Natural killer cell (primary cell): ENCODE data around the gene CHST8. TPM values are rescaled to one million over a fixed set of nuclear protein-coding genes. Genes with fewer than 3 reads are reported as not detected.

Source experiments
- ATAC-seq, 3 donors: fragments of 150-1000 bp in 2 of 3; fragments of 200-7000 bp in 1 of 3; cut with Tn5 transposase; 1 replicate in 1 of 3; 2 replicates in 2 of 3; pipeline ENCODE4 v1.10.0; 2021; ENCODE audit warnings: mild to moderate bottlenecking in 2 of 3, moderate library complexity in 2 of 3
- DNase-seq, 2 donors: peaks; one replicate each; pipeline versions ENCODE4 v3.0.0 to v3.0.0-alpha.2; 2013 to 2021; ENCODE audit warnings: mixed read lengths in 1 of 2
- H3K27ac ChIP-seq: one replicate; pipeline ENCODE4 v1.5.1; 2013; ENCODE audit warnings: mild to moderate bottlenecking, low read length
- H3K27me3 ChIP-seq: one replicate; pipeline ENCODE4 v1.6.1; 2013; ENCODE audit warnings: low read length; ENCODE audit not compliant: control insufficient read depth, insufficient read depth
- H3K36me3 ChIP-seq: one replicate; pipeline ENCODE4 v1.6.1; 2013; ENCODE audit warnings: low read length; ENCODE audit not compliant: control insufficient read depth, insufficient read depth
- H3K4me1 ChIP-seq: one replicate; pipeline ENCODE4 v1.6.1; 2013; ENCODE audit warnings: low read length; ENCODE audit not compliant: control insufficient read depth, insufficient read depth
- H3K4me3 ChIP-seq: one replicate; pipeline ENCODE4 v1.5.1; 2013; ENCODE audit warnings: low read length
- H3K9me3 ChIP-seq: one replicate; pipeline ENCODE4 v1.6.1; 2013; ENCODE audit warnings: low read length; ENCODE audit not compliant: control insufficient read depth, insufficient read depth
- H3K27ac Mint-ChIP-seq, 2 donors: one replicate each; pipeline ENCODE4 v1.8.0; 2022; ENCODE audit warnings: mild to moderate bottlenecking in 2 of 2, mixed read lengths in 2 of 2, moderate library complexity in 1 of 2
- H3K27me3 Mint-ChIP-seq, 2 donors: one replicate each; pipeline ENCODE4 v1.8.0; 2022; ENCODE audit warnings: low read depth in 2 of 2, mixed read lengths in 2 of 2
- H3K36me3 Mint-ChIP-seq: one replicate; pipeline ENCODE4 v1.8.0; 2022; ENCODE audit warnings: mixed read lengths
- H3K4me1 Mint-ChIP-seq, 2 donors: one replicate each; pipeline ENCODE4 v1.8.0; 2022; ENCODE audit warnings: mixed read lengths in 2 of 2
- H3K4me3 Mint-ChIP-seq: one replicate; pipeline ENCODE4 v1.8.0; 2022; ENCODE audit warnings: mild to moderate bottlenecking, moderate library complexity, mixed read lengths
- H3K9me3 Mint-ChIP-seq, 2 donors: one replicate each; pipeline ENCODE4 v1.8.0; 2022; ENCODE audit warnings: mixed read lengths in 2 of 2
- whole genome bisulfite sequencing: methylation state at CpG from one replicate; pipeline ENCODE4 v1.1.7; 2013; ENCODE audit warnings: missing lambda C conversion rate; ENCODE audit not compliant: insufficient coverage; 5-methylcytosine and 5-hydroxymethylcytosine counted together
- intact Hi-C: fragments of 100-400 bp; cut with micrococcal nuclease; formaldehyde crosslinking; loops from one replicate; pipeline ENCODE4 v1.14.2; 2022
- total RNA-seq, 4 donors: library from RNA; stranded (reverse); fragments of 120-200 nt in 1 of 4; gene quantifications; one replicate each; pipeline versions ENCODE4 v1.2.3 to v1.2.4, GENCODE V29; 2013 to 2022
- TF ChIP-seq, protein P1 (sequence below): fragments of 200-600 bp; IDR thresholded peaks from one replicate; pipeline ENCODE4 v1.8.0; 2022; ENCODE audit warnings: antibody characterized with exemption

CHST8 gene
- total RNA-seq, 3 donors from 2014 or later (not counting 1 experiment from before 2014, with no cell fraction given): not detected

DNA sequence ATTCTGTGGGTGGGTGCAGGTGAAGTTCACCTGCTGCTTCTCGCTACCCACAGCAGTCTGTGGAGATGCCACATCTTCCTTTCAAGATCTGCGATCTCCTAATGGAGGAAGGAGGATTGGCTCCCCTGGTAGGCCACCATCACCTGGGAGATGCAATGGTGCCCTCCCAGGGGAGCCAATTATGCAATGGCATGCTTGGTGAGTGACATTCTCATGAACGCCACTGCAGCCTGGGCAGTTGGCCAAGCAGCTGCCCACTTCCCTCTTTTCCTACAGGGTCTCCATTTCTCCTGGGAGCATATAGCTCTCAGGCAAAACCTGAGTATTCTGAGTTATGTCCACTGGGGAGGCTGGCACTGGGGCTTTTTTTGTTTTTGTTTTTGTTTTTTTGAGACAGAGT, 91.4 kb downstream of the CHST8 start:
- Histone ChIP-seq H3K36me3 (no peaks in the 10 kb centered on the region), H3K4me3 (no peak overlapping the region), H3K9me3 (no peaks in the 10 kb centered on the region), H3K27me3 (no peaks in the 10 kb centered on the region), H3K4me1 (no peaks in the 10 kb centered on the region), H3K27ac (no peak overlapping the region)
- 64% methylated on average over 3 of the region's 3 CpGs for WGBS
- ATAC-seq: no peak
- intact Hi-C loops: no loop called here
- no peak overlapping the region for H3K4me3 Mint-ChIP-seq
- H3K27me3 Mint-ChIP-seq: peaks cover 9 to 37% of the 10 kb centered on the region in 2 donors
- H3K9me3 Mint-ChIP-seq: no peaks in the 10 kb centered on the region
- TF ChIP-seq, protein P1, sequence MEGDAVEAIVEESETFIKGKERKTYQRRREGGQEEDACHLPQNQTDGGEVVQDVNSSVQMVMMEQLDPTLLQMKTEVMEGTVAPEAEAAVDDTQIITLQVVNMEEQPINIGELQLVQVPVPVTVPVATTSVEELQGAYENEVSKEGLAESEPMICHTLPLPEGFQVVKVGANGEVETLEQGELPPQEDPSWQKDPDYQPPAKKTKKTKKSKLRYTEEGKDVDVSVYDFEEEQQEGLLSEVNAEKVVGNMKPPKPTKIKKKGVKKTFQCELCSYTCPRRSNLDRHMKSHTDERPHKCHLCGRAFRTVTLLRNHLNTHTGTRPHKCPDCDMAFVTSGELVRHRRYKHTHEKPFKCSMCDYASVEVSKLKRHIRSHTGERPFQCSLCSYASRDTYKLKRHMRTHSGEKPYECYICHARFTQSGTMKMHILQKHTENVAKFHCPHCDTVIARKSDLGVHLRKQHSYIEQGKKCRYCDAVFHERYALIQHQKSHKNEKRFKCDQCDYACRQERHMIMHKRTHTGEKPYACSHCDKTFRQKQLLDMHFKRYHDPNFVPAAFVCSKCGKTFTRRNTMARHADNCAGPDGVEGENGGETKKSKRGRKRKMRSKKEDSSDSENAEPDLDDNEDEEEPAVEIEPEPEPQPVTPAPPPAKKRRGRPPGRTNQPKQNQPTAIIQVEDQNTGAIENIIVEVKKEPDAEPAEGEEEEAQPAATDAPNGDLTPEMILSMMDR: no peak
- H3K27ac Mint-ChIP-seq: no peak overlapping the region
- no peaks in the 10 kb centered on the region for H3K36me3 Mint-ChIP-seq
- no peak for DNase-seq
- no peaks in the 10 kb centered on the region for H3K4me1 Mint-ChIP-seq

DNA sequence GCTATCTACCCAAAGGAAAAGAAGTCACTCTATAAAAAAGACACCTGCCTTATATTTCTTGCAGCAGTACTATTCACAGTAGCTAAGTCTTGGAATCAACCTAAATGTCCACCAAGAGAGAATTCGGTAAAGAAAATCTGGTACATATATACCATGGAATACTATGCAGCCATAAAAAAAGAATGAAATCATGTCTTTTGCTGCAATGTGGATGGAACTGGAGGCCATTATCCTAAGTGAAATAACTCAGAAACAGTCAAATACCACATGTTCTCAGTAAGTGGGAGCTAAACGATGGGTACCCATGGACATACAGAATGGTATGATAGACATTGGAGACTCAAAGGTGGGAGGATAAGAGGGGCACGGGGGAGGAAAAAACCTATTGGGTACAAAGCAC, 92.4 kb downstream of the CHST8 start:
- TF ChIP-seq, protein P1: no peak
- Histone ChIP-seq H3K27me3 (no peaks in the 10 kb centered on the region), H3K27ac (no peak overlapping the region), H3K4me3 (no peak overlapping the region), H3K9me3 (no peaks in the 10 kb centered on the region), H3K36me3 (no peaks in the 10 kb centered on the region), H3K4me1 (no peaks in the 10 kb centered on the region)
- Mint-ChIP-seq H3K4me3 (no peak overlapping the region), H3K4me1 (no peaks in the 10 kb centered on the region), H3K27ac (no peak overlapping the region), H3K9me3 (no peaks in the 10 kb centered on the region), H3K36me3 (no peaks in the 10 kb centered on the region), H3K27me3 (peaks cover 13 to 37% of the 10 kb centered on the region in 2 donors)
- intact Hi-C loops: no loop called here
- ATAC-seq (no peak), DNase-seq (no peak)
- 92% methylated on average over 2 of the region's 3 CpGs for WGBS

DNA sequence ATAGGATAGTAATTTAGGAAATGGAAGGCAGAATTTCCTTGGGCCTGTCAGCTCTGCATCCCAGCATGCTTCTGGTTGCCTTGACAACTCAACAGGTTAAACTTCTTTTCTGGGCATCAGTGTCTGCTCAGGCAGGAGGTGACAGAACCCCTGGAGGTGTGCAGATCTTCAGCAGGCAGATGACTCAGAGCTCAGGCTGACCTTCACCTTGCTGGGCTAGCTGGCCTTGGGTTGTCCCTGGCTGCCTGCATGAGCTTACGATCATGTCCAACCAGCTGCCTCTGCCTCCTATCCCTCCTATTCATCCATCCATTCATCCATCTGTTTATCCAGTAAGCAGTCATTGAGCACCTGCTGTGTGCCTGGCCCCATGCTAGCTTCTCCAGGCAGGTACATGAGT, 93.7 kb downstream of the CHST8 start:
- Mint-ChIP-seq H3K4me1 (no peaks in the 10 kb centered on the region), H3K36me3 (no peaks in the 10 kb centered on the region), H3K27ac (no peak overlapping the region), H3K9me3 (no peaks in the 10 kb centered on the region), H3K4me3 (no peak overlapping the region), H3K27me3 (peaks cover 10 to 33% of the 10 kb centered on the region in 2 donors)
- H3K4me1 ChIP-seq: no peaks in the 10 kb centered on the region
- TF ChIP-seq, protein P1: no peak
- no peaks in the 10 kb centered on the region for H3K36me3 ChIP-seq
- DNase-seq: no peak
- no peak overlapping the region for H3K27ac ChIP-seq
- ATAC-seq: no peak
- no peaks in the 10 kb centered on the region for H3K9me3 ChIP-seq
- H3K27me3 ChIP-seq: no peaks in the 10 kb centered on the region
- WGBS: 88% methylated on average over 1 of the region's 1 CpG
- intact Hi-C loops: no loop called here
- no peak overlapping the region for H3K4me3 ChIP-seq

DNA sequence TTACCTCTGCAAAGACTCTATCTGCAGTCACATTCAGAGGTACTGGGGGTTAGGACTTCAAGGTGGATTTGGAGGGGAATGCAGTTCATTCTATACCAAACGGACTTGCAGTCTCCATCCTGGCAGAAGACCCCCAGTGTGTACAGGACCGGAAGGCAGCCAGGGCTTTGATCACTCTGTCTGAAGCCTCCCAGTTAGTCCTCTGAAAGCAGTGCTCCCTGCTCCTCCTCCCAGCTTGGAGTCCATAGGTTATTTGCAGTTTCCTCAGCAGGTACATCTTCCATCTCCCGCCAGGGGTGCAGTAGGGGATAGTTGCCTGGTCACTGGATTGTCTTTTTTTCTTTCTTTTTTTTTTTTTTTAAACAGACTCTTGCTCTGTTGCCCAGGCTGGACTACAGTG, 96.1 kb downstream of the CHST8 start:
- Mint-ChIP-seq H3K9me3 (no peaks in the 10 kb centered on the region), H3K4me1 (no peaks in the 10 kb centered on the region), H3K36me3 (no peaks in the 10 kb centered on the region), H3K27ac (no peak overlapping the region), H3K27me3 (peaks cover 7 to 19% of the 10 kb centered on the region in 2 donors), H3K4me3 (no peak overlapping the region)
- 90% methylated on average over 3 of the region's 3 CpGs for WGBS
- intact Hi-C loops: no loop called here
- no peak overlapping the region for H3K4me3 ChIP-seq
- no peak overlapping the region for H3K27ac ChIP-seq
- ATAC-seq (no peak), DNase-seq (no peak)
- H3K4me1 ChIP-seq: no peaks in the 10 kb centered on the region
- no peaks in the 10 kb centered on the region for H3K9me3 ChIP-seq
- no peaks in the 10 kb centered on the region for H3K27me3 ChIP-seq
- TF ChIP-seq, protein P1: no peak
- H3K36me3 ChIP-seq: no peaks in the 10 kb centered on the region
